Fibroblast of gingiva (primary cell): ENCODE data around the gene TRIO.
"Not testable (repeated sequence)": the region's sequence is repeated elsewhere in the genome, so short reads cannot be mapped to it uniquely, and the experiment has no call there.

Experiments
- DNase-seq: peaks from one replicate; pipeline ENCODE4 v3.0.0-alpha.2; 2011; ENCODE audit warnings: low read depth

The TRIO gene

GRCh38 chr5:14552017-14552416, 408.9 kb downstream of the TRIO start:
- no peak for DNase-seq

GRCh38 chr5:14554288-14554687, 411.1 kb downstream of the TRIO start:
- DNase-seq, result not testable (repeated sequence)

GRCh38 chr5:14556015-14556414, 412.9 kb downstream of the TRIO start:
- no peak for DNase-seq

GRCh38 chr5:14557203-14557770, 414.1 kb downstream of the TRIO start:
- no peak for DNase-seq

GRCh38 chr5:14557791-14558415, 414.8 kb downstream of the TRIO start:
- DNase-seq, result no peak
